HL-60 (cell line): ENCODE results near the gene CCDC88C.
A peak's percentile ranks its signal among the peaks of the same experiment; 100 is the strongest.

Source experiments
- DNase-seq, 2 experiments: peaks; one replicate each; pipeline ENCODE4 v3.0.0-alpha.2; 2010 to 2020; ENCODE audit warnings: low read depth in 1 of 2, low spot score in 1 of 2
- H3K27ac ChIP-seq: fragments of 250-450 bp; sonication (Bioruptor Pico); replicated peaks from 2 replicates; pipeline ENCODE4 v1.5.1; 2020; ENCODE audit warnings: mild to moderate bottlenecking, moderate library complexity
- H3K27me3 ChIP-seq: fragments of 250-450 bp; sonication (Bioruptor Pico); 2 replicates; pipeline ENCODE4 v1.5.1; 2021; ENCODE audit warnings: mild to moderate bottlenecking, moderate library complexity; ENCODE audit not compliant: insufficient read depth, poor library complexity, severe bottlenecking
- H3K4me3 ChIP-seq: replicated peaks from 2 replicates; pipeline ENCODE4 v1.5.1; 2011; ENCODE audit warnings: mild to moderate bottlenecking, control low read depth, low read length; ENCODE audit not compliant: insufficient read depth
- GABPA ChIP-seq: IDR thresholded peaks from 2 replicates; pipeline ENCODE4 v1.6.1; 2012; ENCODE audit warnings: low read depth
- POLR2AphosphoS5 ChIP-seq: IDR thresholded peaks from 2 replicates; pipeline ENCODE4 v1.6.1; 2012; ENCODE audit warnings: low read depth
- SPI1 ChIP-seq: IDR thresholded peaks from 2 replicates; pipeline ENCODE4 v1.6.1; 2012; ENCODE audit warnings: low read depth, mild to moderate bottlenecking, borderline replicate concordance
- TF ChIP-seq, protein P1 (sequence below): IDR thresholded peaks from one replicate; pipeline ENCODE4 v1.5.1; 2011; ENCODE audit warnings: low read length, control low read depth, inconsistent platforms; ENCODE audit not compliant: insufficient read depth
- TF ChIP-seq, protein P2 (sequence below): IDR thresholded peaks from 2 replicates; pipeline ENCODE4 v1.6.1; 2012; ENCODE audit warnings: low read depth; ENCODE audit not compliant: insufficient replicate concordance

CCDC88C gene

GRCh38 chr14:91381801-91382670, 35.6 kb downstream of the CCDC88C start:
- H3K27me3 ChIP-seq = no peaks in the 10 kb centered on the region
- TF ChIP-seq, protein P1, sequence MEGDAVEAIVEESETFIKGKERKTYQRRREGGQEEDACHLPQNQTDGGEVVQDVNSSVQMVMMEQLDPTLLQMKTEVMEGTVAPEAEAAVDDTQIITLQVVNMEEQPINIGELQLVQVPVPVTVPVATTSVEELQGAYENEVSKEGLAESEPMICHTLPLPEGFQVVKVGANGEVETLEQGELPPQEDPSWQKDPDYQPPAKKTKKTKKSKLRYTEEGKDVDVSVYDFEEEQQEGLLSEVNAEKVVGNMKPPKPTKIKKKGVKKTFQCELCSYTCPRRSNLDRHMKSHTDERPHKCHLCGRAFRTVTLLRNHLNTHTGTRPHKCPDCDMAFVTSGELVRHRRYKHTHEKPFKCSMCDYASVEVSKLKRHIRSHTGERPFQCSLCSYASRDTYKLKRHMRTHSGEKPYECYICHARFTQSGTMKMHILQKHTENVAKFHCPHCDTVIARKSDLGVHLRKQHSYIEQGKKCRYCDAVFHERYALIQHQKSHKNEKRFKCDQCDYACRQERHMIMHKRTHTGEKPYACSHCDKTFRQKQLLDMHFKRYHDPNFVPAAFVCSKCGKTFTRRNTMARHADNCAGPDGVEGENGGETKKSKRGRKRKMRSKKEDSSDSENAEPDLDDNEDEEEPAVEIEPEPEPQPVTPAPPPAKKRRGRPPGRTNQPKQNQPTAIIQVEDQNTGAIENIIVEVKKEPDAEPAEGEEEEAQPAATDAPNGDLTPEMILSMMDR = no peak
- TF ChIP-seq SPI1 (no peak), POLR2AphosphoS5 (no peak), GABPA (no peak)
- TF ChIP-seq, protein P2, sequence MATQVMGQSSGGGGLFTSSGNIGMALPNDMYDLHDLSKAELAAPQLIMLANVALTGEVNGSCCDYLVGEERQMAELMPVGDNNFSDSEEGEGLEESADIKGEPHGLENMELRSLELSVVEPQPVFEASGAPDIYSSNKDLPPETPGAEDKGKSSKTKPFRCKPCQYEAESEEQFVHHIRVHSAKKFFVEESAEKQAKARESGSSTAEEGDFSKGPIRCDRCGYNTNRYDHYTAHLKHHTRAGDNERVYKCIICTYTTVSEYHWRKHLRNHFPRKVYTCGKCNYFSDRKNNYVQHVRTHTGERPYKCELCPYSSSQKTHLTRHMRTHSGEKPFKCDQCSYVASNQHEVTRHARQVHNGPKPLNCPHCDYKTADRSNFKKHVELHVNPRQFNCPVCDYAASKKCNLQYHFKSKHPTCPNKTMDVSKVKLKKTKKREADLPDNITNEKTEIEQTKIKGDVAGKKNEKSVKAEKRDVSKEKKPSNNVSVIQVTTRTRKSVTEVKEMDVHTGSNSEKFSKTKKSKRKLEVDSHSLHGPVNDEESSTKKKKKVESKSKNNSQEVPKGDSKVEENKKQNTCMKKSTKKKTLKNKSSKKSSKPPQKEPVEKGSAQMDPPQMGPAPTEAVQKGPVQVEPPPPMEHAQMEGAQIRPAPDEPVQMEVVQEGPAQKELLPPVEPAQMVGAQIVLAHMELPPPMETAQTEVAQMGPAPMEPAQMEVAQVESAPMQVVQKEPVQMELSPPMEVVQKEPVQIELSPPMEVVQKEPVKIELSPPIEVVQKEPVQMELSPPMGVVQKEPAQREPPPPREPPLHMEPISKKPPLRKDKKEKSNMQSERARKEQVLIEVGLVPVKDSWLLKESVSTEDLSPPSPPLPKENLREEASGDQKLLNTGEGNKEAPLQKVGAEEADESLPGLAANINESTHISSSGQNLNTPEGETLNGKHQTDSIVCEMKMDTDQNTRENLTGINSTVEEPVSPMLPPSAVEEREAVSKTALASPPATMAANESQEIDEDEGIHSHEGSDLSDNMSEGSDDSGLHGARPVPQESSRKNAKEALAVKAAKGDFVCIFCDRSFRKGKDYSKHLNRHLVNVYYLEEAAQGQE = no peak
- H3K27ac ChIP-seq = no peak overlapping the region
- no peak overlapping the region for H3K4me3 ChIP-seq
- no peak for DNase-seq

DNA sequence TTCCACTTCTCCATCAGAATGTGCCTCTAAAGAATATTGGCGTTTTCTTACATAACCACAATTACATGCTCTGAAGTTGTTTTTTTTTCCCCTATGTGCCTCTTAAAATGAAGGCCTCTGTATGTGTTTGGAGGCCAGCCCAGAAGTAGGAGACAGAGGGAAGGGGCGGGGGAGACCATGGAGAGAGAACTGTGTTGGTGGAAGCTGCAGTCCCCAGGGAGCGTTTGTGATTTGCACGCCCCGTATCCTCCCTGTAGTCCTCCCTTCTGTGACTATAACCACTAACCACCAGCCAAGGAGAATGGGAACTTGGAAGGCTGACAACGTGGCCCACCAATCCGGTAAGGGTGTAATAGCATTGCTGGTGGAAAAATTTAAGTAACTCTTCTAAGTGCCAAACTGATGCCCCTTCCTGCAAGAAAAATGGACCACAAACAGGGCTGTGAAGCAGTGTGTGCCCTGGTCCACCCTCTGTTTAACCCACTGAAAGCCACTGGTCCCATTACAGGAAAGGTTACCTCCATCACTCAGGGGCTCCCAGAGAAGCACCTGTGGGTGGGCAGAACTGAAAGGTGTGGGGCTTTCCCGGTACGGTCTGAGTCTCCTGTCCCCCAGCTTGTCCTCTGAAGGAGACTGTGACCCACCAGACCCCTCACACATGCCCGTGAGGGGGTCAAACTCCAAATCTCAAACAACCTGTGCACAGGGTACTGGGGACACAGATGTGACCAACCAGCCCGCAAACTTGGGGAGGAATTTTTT, 36.8 kb downstream of the CCDC88C start:
- Histone ChIP-seq H3K27ac (no peak overlapping the region), H3K4me3 (no peak overlapping the region), H3K27me3 (no peaks in the 10 kb centered on the region)
- TF ChIP-seq SPI1 (no peak), GABPA (no peak), POLR2AphosphoS5 (peak; percentile 42; the same call in 1 of the 2 replicates)
- TF ChIP-seq, protein P2 = no peak
- TF ChIP-seq, protein P1 = no peak
- peak; percentile 85 to 86 for DNase-seq

DNA sequence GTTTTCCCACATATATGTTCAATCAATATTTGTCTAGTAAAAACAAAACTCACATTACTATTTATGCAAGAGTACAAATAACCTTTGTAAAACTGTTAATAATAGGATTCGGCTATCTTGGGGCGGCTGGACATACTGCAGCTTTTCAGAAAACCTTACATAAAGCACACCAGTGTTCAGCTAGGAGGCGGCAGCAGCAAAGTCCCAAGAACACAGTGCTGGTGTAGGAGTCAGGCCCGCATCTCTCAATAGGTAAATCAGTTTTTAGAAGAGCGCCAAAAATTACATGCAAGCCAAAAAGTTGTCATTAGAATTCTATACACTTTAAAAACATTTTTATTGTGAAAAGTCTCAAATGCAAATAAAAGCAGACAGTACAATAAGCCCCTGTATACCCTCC, 37.5 kb downstream of the CCDC88C start:
- Histone ChIP-seq H3K27ac (no peak overlapping the region), H3K4me3 (no peak overlapping the region), H3K27me3 (no peaks in the 10 kb centered on the region)
- TF ChIP-seq GABPA = no peak
- TF ChIP-seq, protein P2 = no peak
- TF ChIP-seq, protein P1 = no peak
- TF ChIP-seq SPI1 = no peak
- TF ChIP-seq POLR2AphosphoS5 = no peak
- DNase-seq = no peak
